GM12878 (cell line): ENCODE results near the gene HRH3.

Source experiments
- JUND ChIP-seq: IDR thresholded peaks from 2 replicates; pipeline ENCODE4 v1.6.1; 2012; ENCODE audit warnings: low read depth, mild to moderate bottlenecking, low read length, improper control_type of control experiment, moderate library complexity
- ZNF274 ChIP-seq: IDR thresholded peaks from one replicate; pipeline ENCODE4 v1.8.0; 2011; ENCODE audit not compliant: insufficient read length, insufficient read depth

- TF ChIP-seq ZNF274 (no peak), JUND (no peak)
Measured at GRCh38 chr20:62202676-62203377, 17.3 kb downstream of the HRH3 start.
